GM19193 (cell line): ENCODE measurements around the gene HOXB6.

Experiments
- POLR2A ChIP-seq: IDR thresholded peaks from 4 replicates; pipeline ENCODE4 v1.6.1; 2011; ENCODE audit not compliant: insufficient read depth, insufficient read length; ENCODE audit errors: extremely low read depth

Gene HOXB6

GRCh38 chr17:48628649-48629410 is 24.0 kb upstream of the HOXB6 start:
- TF ChIP-seq POLR2A, result no peak

- TF ChIP-seq POLR2A, result no peak
These were observed 23.1 kb upstream of the HOXB6 start for GRCh38 chr17:48627623-48628521.

GRCh38 chr17:48627118-48627597 is 22.4 kb upstream of the HOXB6 start:
- TF ChIP-seq POLR2A, result no peak

GRCh38 chr17:48626245-48627117 is 21.7 kb upstream of the HOXB6 start, which contains the start of gene HOXB9:
HOXB9 (minus strand) TSS chr17:48626358; CDS start chr17:48626269, 89 bp downstream.
- TF ChIP-seq POLR2A, result no peak

GRCh38 chr17:48625495-48626244 is 20.9 kb upstream of the HOXB6 start:
- no peak for TF ChIP-seq POLR2A

- no peak for TF ChIP-seq POLR2A
These were observed 20.0 kb upstream of the HOXB6 start for GRCh38 chr17:48624544-48625494.

- no peak for TF ChIP-seq POLR2A
These were observed 19.3 kb upstream of the HOXB6 start for GRCh38 chr17:48624118-48624517.

GRCh38 chr17:48623583-48623982 is 18.8 kb upstream of the HOXB6 start:
- TF ChIP-seq POLR2A, result no peak

- TF ChIP-seq POLR2A, result no peak
These were observed 18.1 kb upstream of the HOXB6 start for GRCh38 chr17:48622857-48623256.

GRCh38 chr17:48621410-48622392 is 16.9 kb upstream of the HOXB6 start:
- TF ChIP-seq POLR2A, result no peak

- TF ChIP-seq POLR2A, result no peak
These were observed 15.8 kb upstream of the HOXB6 start for GRCh38 chr17:48620461-48621139.
